Subcutaneous abdominal adipose tissue (tissue), 5 donors: ENCODE data around the gene ARMC6.
A peak's percentile ranks its signal among the peaks of the same experiment; 100 is the strongest.

Experiments
- H3K27ac ChIP-seq: one replicate; pipeline ENCODE4 v1.7.0; 2013; ENCODE audit warnings: low read depth, mild to moderate bottlenecking, inconsistent platforms, low read length, moderate library complexity
- H3K27me3 ChIP-seq, 5 donors: one replicate each; pipeline ENCODE4 v1.7.0; 2013; ENCODE audit warnings: low read length in 5 of 5, inconsistent platforms in 1 of 5; ENCODE audit not compliant: control insufficient read depth in 5 of 5, insufficient read depth in 4 of 5
- H3K36me3 ChIP-seq, 5 donors: one replicate each; pipeline ENCODE4 v1.7.0; 2013; ENCODE audit warnings: low read length in 5 of 5; ENCODE audit not compliant: control insufficient read depth in 5 of 5, insufficient read depth in 5 of 5
- H3K4me1 ChIP-seq, 5 donors: one replicate each; pipeline ENCODE4 v1.7.0; 2013; ENCODE audit warnings: low read length in 5 of 5, mild to moderate bottlenecking in 3 of 5, moderate library complexity in 1 of 5; ENCODE audit not compliant: control insufficient read depth in 5 of 5, insufficient read depth in 5 of 5
- H3K4me3 ChIP-seq, 5 donors: one replicate each; pipeline ENCODE4 v1.7.0; 2013; ENCODE audit warnings: low read length in 5 of 5, low read depth in 1 of 5
- H3K9ac ChIP-seq, 5 donors: one replicate each; pipeline ENCODE4 v1.7.0; 2013; ENCODE audit warnings: low read length in 5 of 5, mild to moderate bottlenecking in 4 of 5, moderate library complexity in 3 of 5
- H3K9me3 ChIP-seq, 5 donors: one replicate each; pipeline ENCODE4 v1.7.0; 2013; ENCODE audit warnings: low read length in 5 of 5; ENCODE audit not compliant: control insufficient read depth in 5 of 5
- donor health status: healthy.
- donor health status: healthy.
- donor health status: healthy.
- donor health status: healthy.
- donor health status: healthy.

ARMC6 gene

DNA sequence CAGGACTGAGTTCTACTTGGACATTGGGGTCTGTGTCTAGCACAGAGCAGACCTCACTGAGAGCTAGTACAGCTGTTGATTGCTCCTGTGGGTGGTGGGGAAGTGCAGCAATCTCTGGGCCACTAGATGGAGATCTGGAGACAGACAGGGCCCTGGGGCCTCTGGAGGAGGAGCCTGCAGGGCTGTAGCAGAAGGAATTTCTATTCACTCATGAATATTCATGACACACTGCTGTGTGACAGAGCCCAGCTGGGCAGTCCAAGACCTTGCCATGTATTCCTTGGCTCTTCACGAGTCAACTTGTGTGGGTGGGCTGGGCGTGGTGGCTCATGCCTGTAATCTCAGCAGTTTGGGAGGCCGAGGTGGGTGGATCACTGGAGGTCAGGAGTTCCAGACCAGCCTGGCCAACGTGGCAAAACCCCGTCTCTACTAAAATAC lies 37.6 kb upstream of the ARMC6 start:
- no peaks in the 10 kb centered on the region for H3K9me3 ChIP-seq
- H3K27ac ChIP-seq = no peak overlapping the region
- H3K4me1 ChIP-seq = peaks cover 0 to 16% (median 5%) of the 10 kb centered on the region in 5 donors
- H3K9ac ChIP-seq = no peak overlapping the region
- H3K4me3 ChIP-seq = no peak overlapping the region
- H3K27me3 ChIP-seq = no peaks in the 10 kb centered on the region
- peaks cover 7 to 82% (median 72%) of the 10 kb centered on the region in 5 donors for H3K36me3 ChIP-seq

DNA sequence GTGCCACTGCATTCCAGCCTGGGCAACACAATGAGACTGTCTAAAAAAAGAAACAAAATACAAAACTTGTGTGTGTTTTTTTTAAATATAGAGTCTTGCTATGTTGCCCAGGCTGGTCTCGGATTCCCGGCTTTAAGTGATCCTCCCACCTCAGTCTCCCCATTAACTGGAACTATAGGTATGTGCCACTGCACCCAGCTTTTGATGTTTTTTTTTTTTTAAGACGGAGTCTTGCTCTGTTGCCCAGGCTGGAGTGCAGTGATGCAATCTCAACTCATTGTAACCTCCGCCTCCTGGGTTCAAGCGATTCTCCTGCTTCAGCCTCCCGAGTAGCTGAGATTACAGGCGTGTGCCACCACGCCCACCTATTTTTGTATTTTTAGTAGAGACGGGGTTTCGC lies 37.1 kb upstream of the ARMC6 start:
- Histone ChIP-seq H3K4me3 (no peak overlapping the region), H3K9ac (no peak overlapping the region), H3K36me3 (peaks cover 9 to 81% (median 70%) of the 10 kb centered on the region in 5 donors), H3K27ac (no peak overlapping the region), H3K9me3 (no peaks in the 10 kb centered on the region), H3K4me1 (peaks cover 0 to 16% (median 5%) of the 10 kb centered on the region in 5 donors), H3K27me3 (no peaks in the 10 kb centered on the region)

DNA sequence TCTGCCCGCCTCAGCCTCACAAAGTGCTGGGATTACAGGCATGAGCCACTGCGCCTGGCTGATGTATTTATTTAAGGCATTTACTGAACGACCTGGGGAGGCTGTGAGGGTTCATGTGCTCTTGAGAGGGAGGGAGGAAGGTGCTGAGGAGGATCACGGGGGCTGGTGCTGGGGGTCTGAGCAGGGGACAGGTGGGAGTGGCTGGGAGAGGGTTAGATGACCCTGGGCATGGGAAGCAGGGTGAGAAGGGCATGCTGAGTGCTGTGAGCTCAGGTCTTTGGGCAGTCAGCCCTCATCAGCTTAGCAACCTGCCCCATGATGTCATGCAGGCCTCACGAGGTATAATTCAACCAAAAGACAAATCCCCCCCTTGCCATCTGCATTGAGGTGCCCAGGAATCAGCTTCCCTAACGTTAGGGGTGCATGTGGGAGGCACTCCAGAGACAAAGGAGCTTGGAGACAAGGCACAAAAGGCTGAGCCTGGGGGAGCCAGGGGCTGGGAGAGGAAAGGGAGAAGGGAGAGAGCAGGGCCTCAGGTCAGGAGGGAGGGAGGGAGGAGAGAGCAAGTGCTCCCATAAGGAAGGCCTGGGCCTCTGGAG lies 36.5 kb upstream of the ARMC6 start:
- H3K27me3 ChIP-seq = no peaks in the 10 kb centered on the region
- no peak overlapping the region for H3K27ac ChIP-seq
- peaks cover 0 to 16% (median 5%) of the 10 kb centered on the region in 5 donors for H3K4me1 ChIP-seq
- no peaks in the 10 kb centered on the region for H3K9me3 ChIP-seq
- H3K9ac ChIP-seq = no peak overlapping the region
- peaks cover 11 to 81% (median 70%) of the 10 kb centered on the region in 5 donors for H3K36me3 ChIP-seq
- H3K4me3 ChIP-seq = no peak overlapping the region

GRCh38 chr19:18998276-18998675 lies 35.1 kb upstream of the ARMC6 start:
- Histone ChIP-seq H3K4me3 (no peak overlapping the region), H3K9me3 (no peaks in the 10 kb centered on the region), H3K36me3 (peaks cover 7 to 83% (median 72%) of the 10 kb centered on the region in 5 donors), H3K4me1 (peaks cover 0 to 16% (median 5%) of the 10 kb centered on the region in 5 donors), H3K27me3 (no peaks in the 10 kb centered on the region), H3K9ac (no peak overlapping the region), H3K27ac (no peak overlapping the region)

GRCh38 chr19:18999016-18999758 lies 34.2 kb upstream of the ARMC6 start:
- Histone ChIP-seq H3K4me3 (no peak overlapping the region), H3K9ac (peak overlapping the region in 1 of 5 donors; percentile 49), H3K27me3 (no peaks in the 10 kb centered on the region), H3K27ac (no peak overlapping the region), H3K9me3 (no peaks in the 10 kb centered on the region), H3K36me3 (peaks cover 7 to 83% (median 72%) of the 10 kb centered on the region in 5 donors), H3K4me1 (peaks cover 0 to 16% (median 5%) of the 10 kb centered on the region in 5 donors)

- H3K27ac ChIP-seq = no peak overlapping the region
- H3K4me3 ChIP-seq = no peak overlapping the region
- H3K4me1 ChIP-seq = peaks cover 0 to 16% (median 5%) of the 10 kb centered on the region in 5 donors
- no peak overlapping the region for H3K9ac ChIP-seq
- H3K36me3 ChIP-seq = peaks cover 7 to 84% (median 72%) of the 10 kb centered on the region in 5 donors
- no peaks in the 10 kb centered on the region for H3K9me3 ChIP-seq
- H3K27me3 ChIP-seq = no peaks in the 10 kb centered on the region
These were observed 33.3 kb upstream of the ARMC6 start for GRCh38 chr19:18999896-19000620.

DNA sequence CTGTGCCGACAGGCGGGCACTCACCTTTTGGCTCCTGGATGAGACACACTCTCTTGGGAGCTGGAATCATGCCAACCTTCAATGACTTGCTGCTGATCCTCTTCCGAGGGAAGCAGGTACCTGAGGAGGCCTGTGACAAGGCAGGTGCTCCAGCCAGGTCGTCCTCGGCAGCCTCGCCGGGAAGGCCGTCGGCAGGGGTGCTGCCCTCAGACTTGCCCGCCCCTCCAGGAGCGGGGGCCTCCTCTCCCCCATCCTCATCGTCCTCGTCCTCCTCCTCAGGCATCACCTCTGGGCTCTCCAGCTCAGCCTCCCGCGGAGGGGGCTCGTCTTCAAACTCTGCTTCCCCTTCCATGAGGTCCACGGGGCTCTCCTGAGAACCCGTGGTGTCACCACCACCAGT lies 29.3 kb upstream of the ARMC6 start:
- H3K9ac ChIP-seq = no peak overlapping the region
- no peaks in the 10 kb centered on the region for H3K9me3 ChIP-seq
- no peaks in the 10 kb centered on the region for H3K27me3 ChIP-seq
- H3K27ac ChIP-seq = no peak overlapping the region
- peaks cover 0 to 6% (median 0%) of the 10 kb centered on the region in 5 donors for H3K4me1 ChIP-seq
- no peak overlapping the region for H3K4me3 ChIP-seq
- H3K36me3 ChIP-seq = peaks cover 4 to 91% (median 74%) of the 10 kb centered on the region in 5 donors

- no peak overlapping the region for H3K4me3 ChIP-seq
- H3K4me1 ChIP-seq = no peaks in the 10 kb centered on the region
- H3K9me3 ChIP-seq = no peaks in the 10 kb centered on the region
- no peak overlapping the region for H3K9ac ChIP-seq
- no peaks in the 10 kb centered on the region for H3K27me3 ChIP-seq
- H3K27ac ChIP-seq = no peak overlapping the region
- H3K36me3 ChIP-seq = peaks cover 4 to 93% (median 75%) of the 10 kb centered on the region in 5 donors
These were observed 27.2 kb upstream of the ARMC6 start for GRCh38 chr19:19006213-19006612.

- Histone ChIP-seq H3K9me3 (no peaks in the 10 kb centered on the region), H3K27ac (no peak overlapping the region), H3K36me3 (peaks cover 0 to 84% (median 65%) of the 10 kb centered on the region in 5 donors), H3K4me3 (no peak overlapping the region), H3K27me3 (no peaks in the 10 kb centered on the region), H3K4me1 (peaks cover 0 to 5% (median 0%) of the 10 kb centered on the region in 5 donors), H3K9ac (no peak overlapping the region)
These were observed 23.5 kb upstream of the ARMC6 start for GRCh38 chr19:19009951-19010350.

DNA sequence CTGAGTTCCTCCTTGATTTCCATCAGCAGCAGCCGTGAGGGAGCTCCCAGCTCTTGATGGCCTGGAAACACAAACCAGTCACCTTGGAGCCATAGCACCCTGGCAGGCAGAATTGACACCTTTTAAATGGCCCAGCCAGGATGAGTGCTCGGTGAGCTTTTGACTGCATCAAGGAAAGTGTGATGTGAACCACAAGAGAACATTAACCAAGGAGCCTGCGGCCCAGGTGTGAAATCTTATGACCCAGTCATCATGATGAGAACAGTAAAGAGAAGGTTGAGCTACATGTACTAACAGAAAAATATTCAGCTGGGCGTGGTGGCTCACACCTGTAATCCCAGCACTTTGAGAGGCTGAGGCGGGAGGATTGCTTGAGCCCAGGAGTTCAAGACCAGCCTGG lies 22.9 kb upstream of the ARMC6 start:
- Histone ChIP-seq H3K4me1 (peaks cover 0 to 5% (median 0%) of the 10 kb centered on the region in 5 donors), H3K27me3 (no peaks in the 10 kb centered on the region), H3K9me3 (no peaks in the 10 kb centered on the region), H3K4me3 (no peak overlapping the region), H3K27ac (no peak overlapping the region), H3K9ac (no peak overlapping the region), H3K36me3 (peaks cover 0 to 83% (median 62%) of the 10 kb centered on the region in 5 donors)
